Calu3 (cell line): ENCODE data around the gene SUSD3. TPM values are rescaled to one million over a fixed set of nuclear protein-coding genes. Genes with fewer than 3 reads are reported as not detected.

Source experiments
- BruUV-seq: library from RNA; stranded (reverse); fragments of 400-500 nt; replicated peaks from 2 replicates; lab custom pipeline; 2021; lab: Mats Ljungman, UMichigan
- CTCF ChIA-PET: fragments of 300-600 bp; sonication (Branson Sonifier 250); formaldehyde crosslinking; loops from one replicate; lab custom pipeline; 2022; ENCODE audit warnings: antibody characterized with exemption; lab: Charles Lee
- DNase-seq: peaks from one replicate; pipeline ENCODE4 v3.0.0; 2022
- H3K27ac Mint-ChIP-seq: one replicate; pipeline ENCODE4 v1.8.0; 2022; ENCODE audit warnings: mixed read lengths; ENCODE audit not compliant: unreplicated experiment
- H3K27me3 Mint-ChIP-seq: one replicate; pipeline ENCODE4 v1.8.0; 2022; ENCODE audit warnings: mixed read lengths; ENCODE audit not compliant: unreplicated experiment
- H3K36me3 Mint-ChIP-seq: one replicate; pipeline ENCODE4 v1.8.0; 2022; ENCODE audit warnings: mild to moderate bottlenecking, moderate library complexity, mixed read lengths; ENCODE audit not compliant: insufficient read depth, unreplicated experiment
- H3K4me1 Mint-ChIP-seq: one replicate; pipeline ENCODE4 v1.8.0; 2022; ENCODE audit warnings: mild to moderate bottlenecking, low read depth, mixed read lengths; ENCODE audit not compliant: unreplicated experiment
- H3K4me3 Mint-ChIP-seq: one replicate; pipeline ENCODE4 v1.8.0; 2022; ENCODE audit warnings: mild to moderate bottlenecking, low read depth, moderate library complexity, mixed read lengths; ENCODE audit not compliant: unreplicated experiment
- H3K9me3 Mint-ChIP-seq: one replicate; pipeline ENCODE4 v1.8.0; 2022; ENCODE audit warnings: low read depth, mixed read lengths; ENCODE audit not compliant: unreplicated experiment
- intact Hi-C: fragments of 100-400 bp; cut with micrococcal nuclease; formaldehyde crosslinking; loops from one replicate; pipeline ENCODE4 v1.10.0; 2022; ENCODE audit not compliant: unreplicated experiment
- total RNA-seq: library from RNA; stranded (reverse); gene quantifications from 2 replicates; pipeline ENCODE4 v1.2.3, GENCODE V29; 2022
- TF ChIP-seq, protein P1 (sequence below): fragments of 200-600 bp; IDR thresholded peaks from one replicate; pipeline ENCODE4 v1.8.0; 2022; ENCODE audit warnings: antibody characterized with exemption; ENCODE audit not compliant: unreplicated experiment

The SUSD3 gene
- total RNA-seq, 1 experiment from 2014 or later: 1.3 TPM

DNA sequence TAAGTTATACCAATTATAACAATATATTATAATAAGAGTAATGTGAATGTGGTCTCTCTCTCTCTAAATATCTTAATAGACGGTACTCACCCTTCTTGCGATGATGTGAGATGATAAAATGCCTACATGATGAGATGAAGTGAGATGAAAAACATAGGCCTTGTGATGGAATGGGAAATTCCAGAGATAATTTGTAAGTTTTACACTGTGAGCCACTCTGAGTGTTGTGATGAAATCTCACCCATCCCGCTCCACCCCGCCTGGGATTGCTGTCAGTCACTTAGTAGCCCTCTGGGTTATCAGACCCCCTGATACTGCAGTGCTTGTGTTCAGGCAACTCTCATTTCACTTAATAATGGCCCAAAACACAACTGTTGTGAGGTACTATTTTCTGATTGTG is 10.5 kb downstream of the SUSD3 start:
- CTCF ChIA-PET: no interaction called here
- Mint-ChIP-seq H3K4me3 (no peak overlapping the region), H3K27ac (no peak overlapping the region), H3K36me3 (no peaks in the 10 kb centered on the region), H3K27me3 (no peaks in the 10 kb centered on the region), H3K9me3 (no peaks in the 10 kb centered on the region), H3K4me1 (peaks cover 7% of the 10 kb centered on the region)
- intact Hi-C loops: no loop called here
- DNase-seq: no peak
- BruUV-seq: no TSS peak
- TF ChIP-seq, protein P1, sequence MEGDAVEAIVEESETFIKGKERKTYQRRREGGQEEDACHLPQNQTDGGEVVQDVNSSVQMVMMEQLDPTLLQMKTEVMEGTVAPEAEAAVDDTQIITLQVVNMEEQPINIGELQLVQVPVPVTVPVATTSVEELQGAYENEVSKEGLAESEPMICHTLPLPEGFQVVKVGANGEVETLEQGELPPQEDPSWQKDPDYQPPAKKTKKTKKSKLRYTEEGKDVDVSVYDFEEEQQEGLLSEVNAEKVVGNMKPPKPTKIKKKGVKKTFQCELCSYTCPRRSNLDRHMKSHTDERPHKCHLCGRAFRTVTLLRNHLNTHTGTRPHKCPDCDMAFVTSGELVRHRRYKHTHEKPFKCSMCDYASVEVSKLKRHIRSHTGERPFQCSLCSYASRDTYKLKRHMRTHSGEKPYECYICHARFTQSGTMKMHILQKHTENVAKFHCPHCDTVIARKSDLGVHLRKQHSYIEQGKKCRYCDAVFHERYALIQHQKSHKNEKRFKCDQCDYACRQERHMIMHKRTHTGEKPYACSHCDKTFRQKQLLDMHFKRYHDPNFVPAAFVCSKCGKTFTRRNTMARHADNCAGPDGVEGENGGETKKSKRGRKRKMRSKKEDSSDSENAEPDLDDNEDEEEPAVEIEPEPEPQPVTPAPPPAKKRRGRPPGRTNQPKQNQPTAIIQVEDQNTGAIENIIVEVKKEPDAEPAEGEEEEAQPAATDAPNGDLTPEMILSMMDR: no peak

- CTCF ChIA-PET: no interaction called here
- Mint-ChIP-seq H3K4me3 (no peak overlapping the region), H3K36me3 (no peaks in the 10 kb centered on the region), H3K4me1 (peaks cover 7% of the 10 kb centered on the region), H3K9me3 (no peaks in the 10 kb centered on the region), H3K27me3 (no peaks in the 10 kb centered on the region), H3K27ac (no peak overlapping the region)
- DNase-seq: peak; percentile 24
- BruUV-seq: no TSS peak
- intact Hi-C loops: no loop called here
- TF ChIP-seq, protein P1: no peak
Measured at GRCh38 chr9:93071464-93071863, 13.0 kb downstream of the SUSD3 start.

- DNase-seq: no peak
- H3K36me3 Mint-ChIP-seq: no peaks in the 10 kb centered on the region
- no peaks in the 10 kb centered on the region for H3K9me3 Mint-ChIP-seq
- no TSS peak for BruUV-seq
- CTCF ChIA-PET: interaction anchor here (0.6 to 1.2 kb wide), 2 partner anchors 10 to 507 kb away, joined by 3 read pairs; no protein-coding TSS in a partner anchor
- TF ChIP-seq, protein P1: no peak
- no peak overlapping the region for H3K4me3 Mint-ChIP-seq
- H3K27me3 Mint-ChIP-seq: no peaks in the 10 kb centered on the region
- intact Hi-C loops: no loop called here
- peaks cover 7% of the 10 kb centered on the region for H3K4me1 Mint-ChIP-seq
- no peak overlapping the region for H3K27ac Mint-ChIP-seq
Measured at GRCh38 chr9:93072383-93072795, 13.9 kb downstream of the SUSD3 start.

- BruUV-seq: no TSS peak
- DNase-seq: no peak
- CTCF ChIA-PET: interaction anchor here (1.1 kb wide), 1 partner anchor 31 kb away, joined by 3 read pairs; no protein-coding TSS in a partner anchor
- Mint-ChIP-seq H3K4me1 (peaks cover 7% of the 10 kb centered on the region), H3K27me3 (no peaks in the 10 kb centered on the region), H3K36me3 (no peaks in the 10 kb centered on the region), H3K27ac (no peak overlapping the region), H3K9me3 (no peaks in the 10 kb centered on the region), H3K4me3 (no peak overlapping the region)
- intact Hi-C loops: no loop called here
- TF ChIP-seq, protein P1: no peak
Measured at GRCh38 chr9:93076101-93076791, 17.7 kb downstream of the SUSD3 start.
